ENCODE results near the gene CKMT1B.
"Not testable (repeated sequence)": the region's sequence is repeated elsewhere in the genome, so short reads cannot be mapped to it uniquely, and the experiment has no call there.

The CKMT1B gene

GRCh38 chr15:43593328-43594190 lies at the start of gene CKMT1B:
Gene CKMT1B (plus strand): TSS chr15:43594027. CDS start chr15:43594219, 192 bp downstream.
- H4K20me1 ChIP-seq (ENCODE audit: insufficient read depth); H3K4me3 ChIP-seq (IDR thresholded peaks at IDR 0.05; ENCODE audit: insufficient read depth, low read depth, low read length); H3K27ac ChIP-seq; H3K4me2 ChIP-seq; H3K36me3 ChIP-seq (ENCODE audit: insufficient read depth); H3K79me2 ChIP-seq (ENCODE audit: insufficient read depth, low read depth); H3K27me3 ChIP-seq (ENCODE audit: insufficient read depth, low read depth); H3K9ac ChIP-seq; H2AFZ ChIP-seq (ENCODE audit: low read depth); H3K4me1 ChIP-seq (ENCODE audit: low read depth, poor library complexity, severe bottlenecking): not testable (repeated sequence)

GRCh38 chr15:43544266-43544665 lies 49.6 kb upstream of the CKMT1B start:
- H3K4me1 ChIP-seq (ENCODE audit: low read depth, poor library complexity, severe bottlenecking): no peaks in the 10 kb centered on the region
- no peak overlapping the region for H2AFZ ChIP-seq (ENCODE audit: low read depth)
- no peaks in the 10 kb centered on the region for H4K20me1 ChIP-seq (ENCODE audit: insufficient read depth)
- H3K27me3 ChIP-seq (ENCODE audit: insufficient read depth, low read depth): no peaks in the 10 kb centered on the region
- no peak for TF ChIP-seq CTCF (conservative IDR thresholded peaks at IDR 0.05; ENCODE audit: low read depth, low read length)
- H3K36me3 ChIP-seq (ENCODE audit: insufficient read depth): no peaks in the 10 kb centered on the region
- no peak overlapping the region for H3K27ac ChIP-seq
- H3K4me3 ChIP-seq (IDR thresholded peaks at IDR 0.05; ENCODE audit: insufficient read depth, low read depth, low read length): no peak overlapping the region
- no peak overlapping the region for H3K9ac ChIP-seq
- no peak overlapping the region for H3K4me2 ChIP-seq
- H3K79me2 ChIP-seq (ENCODE audit: insufficient read depth, low read depth): no peaks in the 10 kb centered on the region

- TF ChIP-seq CTCF (conservative IDR thresholded peaks at IDR 0.05; ENCODE audit: low read depth, low read length): no peak
- H3K27ac ChIP-seq: no peak overlapping the region
- H2AFZ ChIP-seq (ENCODE audit: low read depth): no peak overlapping the region
- H3K9ac ChIP-seq: no peak overlapping the region
- no peak overlapping the region for H3K4me2 ChIP-seq
- H4K20me1 ChIP-seq (ENCODE audit: insufficient read depth): no peaks in the 10 kb centered on the region
- no peaks in the 10 kb centered on the region for H3K36me3 ChIP-seq (ENCODE audit: insufficient read depth)
- no peaks in the 10 kb centered on the region for H3K27me3 ChIP-seq (ENCODE audit: insufficient read depth, low read depth)
- H3K4me3 ChIP-seq (IDR thresholded peaks at IDR 0.05; ENCODE audit: insufficient read depth, low read depth, low read length): no peak overlapping the region
- no peaks in the 10 kb centered on the region for H3K79me2 ChIP-seq (ENCODE audit: insufficient read depth, low read depth)
- H3K4me1 ChIP-seq (ENCODE audit: low read depth, poor library complexity, severe bottlenecking): no peaks in the 10 kb centered on the region
Measured at GRCh38 chr15:43545426-43545825, 48.4 kb upstream of the CKMT1B start.

- Histone ChIP-seq H3K36me3 (ENCODE audit: insufficient read depth) (no peaks in the 10 kb centered on the region), H3K27me3 (ENCODE audit: insufficient read depth, low read depth) (no peaks in the 10 kb centered on the region), H4K20me1 (ENCODE audit: insufficient read depth) (no peaks in the 10 kb centered on the region), H3K4me1 (ENCODE audit: low read depth, poor library complexity, severe bottlenecking) (no peaks in the 10 kb centered on the region), H3K9ac (no peak overlapping the region), H3K27ac (no peak overlapping the region), H3K4me3 (IDR thresholded peaks at IDR 0.05; ENCODE audit: insufficient read depth, low read depth, low read length) (no peak overlapping the region), H2AFZ (ENCODE audit: low read depth) (no peak overlapping the region), H3K4me2 (no peak overlapping the region), H3K79me2 (ENCODE audit: insufficient read depth, low read depth) (no peaks in the 10 kb centered on the region)
- no peak for TF ChIP-seq CTCF (conservative IDR thresholded peaks at IDR 0.05; ENCODE audit: low read depth, low read length)
Measured at GRCh38 chr15:43547539-43547938, 46.3 kb upstream of the CKMT1B start.
